Left hindlimb (tissue), 1 donor: ENCODE data around the gene COMMD10.

ENCODE experiments used
- DNase-seq: peaks from one replicate; pipeline ENCODE4 v3.0.0-alpha.2; 2018

Gene COMMD10

GRCh38 chr5:116225281-116225922 lies 140.6 kb downstream of the COMMD10 start:
- no peak for DNase-seq

GRCh38 chr5:116229131-116229689 lies 144.4 kb downstream of the COMMD10 start:
- DNase-seq = no peak

DNA sequence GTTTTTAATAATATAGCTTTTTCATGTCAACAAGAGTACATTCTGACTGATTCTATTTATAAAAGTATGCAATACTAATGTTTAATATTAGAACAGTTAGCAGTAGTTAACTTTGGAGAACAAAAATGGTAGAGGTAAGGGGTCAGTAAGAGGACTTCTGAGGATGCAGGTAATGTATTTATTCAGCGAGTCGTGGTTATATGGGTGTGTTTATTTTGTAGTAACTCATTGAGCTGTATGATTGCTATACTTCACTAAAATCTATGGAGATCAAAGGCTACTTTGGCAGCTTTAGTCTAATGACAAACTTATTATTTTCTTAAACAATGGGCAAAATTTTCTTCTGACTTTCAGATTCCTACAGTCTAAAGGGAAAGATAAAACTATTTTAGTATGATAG lies 146.5 kb downstream of the COMMD10 start:
- DNase-seq = no peak

DNA sequence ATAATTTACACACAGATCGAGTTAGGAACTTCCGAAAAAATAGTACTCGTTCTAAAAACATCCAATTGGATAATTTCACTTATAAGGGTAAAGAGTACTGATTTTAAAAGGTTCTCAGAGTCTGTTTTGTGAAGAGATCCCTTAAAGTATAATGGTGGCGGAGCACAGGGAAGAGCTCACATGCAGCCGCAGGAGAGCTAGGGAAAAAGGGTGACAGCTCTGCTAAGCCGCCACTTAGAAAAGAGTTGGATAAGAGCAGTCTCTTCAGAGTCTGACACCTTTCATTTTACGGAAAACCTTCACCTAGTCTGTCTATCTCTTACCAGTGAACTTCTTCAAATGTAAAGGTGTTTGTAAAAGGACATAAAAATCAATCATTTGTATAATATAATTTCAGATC lies 149.9 kb downstream of the COMMD10 start:
- no peak for DNase-seq

DNA sequence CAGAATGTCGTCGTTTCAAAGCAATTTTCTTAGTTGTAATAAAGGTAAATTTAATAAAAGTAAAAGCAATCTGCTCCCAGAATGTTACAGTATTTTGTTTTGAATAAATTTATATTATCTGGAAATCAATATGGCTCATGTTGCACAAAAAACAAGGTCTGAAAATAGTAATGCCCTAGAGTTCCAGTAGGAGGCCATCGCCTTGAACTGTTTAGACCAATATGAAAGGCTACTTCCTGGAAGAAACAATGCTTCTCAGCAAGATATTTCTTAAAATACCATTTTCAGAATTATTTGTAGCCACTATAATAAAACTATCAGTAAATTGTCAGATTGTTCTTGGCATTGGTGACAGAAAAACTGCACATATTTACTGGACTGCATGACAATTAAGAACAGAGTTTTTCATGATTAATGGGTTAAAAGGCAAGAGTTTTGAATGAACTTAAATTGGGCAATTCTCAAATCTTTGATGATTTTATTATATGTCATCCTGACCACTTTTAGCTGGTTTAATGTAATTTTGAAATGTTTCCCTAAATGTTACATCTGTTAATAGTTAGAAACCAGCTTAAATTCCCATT lies 153.2 kb downstream of the COMMD10 start:
- no peak for DNase-seq

DNA sequence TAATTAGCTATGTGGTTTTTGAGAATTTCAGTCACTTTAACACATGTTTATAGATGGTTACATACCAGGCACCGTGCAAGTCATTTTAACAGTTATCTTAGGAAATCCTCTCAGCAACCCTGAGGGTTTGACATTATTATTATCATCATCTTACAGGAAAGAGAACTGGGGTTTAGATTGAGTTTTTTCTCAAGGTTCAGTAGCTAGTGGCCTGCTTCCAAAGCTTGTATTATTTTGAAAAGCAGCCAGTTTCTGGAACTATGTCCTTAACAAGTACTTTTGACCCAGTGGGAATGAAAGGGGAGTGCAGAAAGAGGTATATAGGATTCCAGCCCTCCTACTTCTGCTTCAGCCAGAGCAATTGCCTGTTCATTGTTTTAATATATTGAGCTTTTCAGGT lies 157.5 kb downstream of the COMMD10 start:
- DNase-seq = no peak

- no peak for DNase-seq
These were observed 163.6 kb downstream of the COMMD10 start for GRCh38 chr5:116248432-116248831.

GRCh38 chr5:116249648-116250047 lies 164.8 kb downstream of the COMMD10 start:
- DNase-seq = no peak

- DNase-seq = no peak
These were observed 171.9 kb downstream of the COMMD10 start for GRCh38 chr5:116256717-116257116.

GRCh38 chr5:116265471-116265870 lies 180.6 kb downstream of the COMMD10 start:
- DNase-seq = no peak

DNA sequence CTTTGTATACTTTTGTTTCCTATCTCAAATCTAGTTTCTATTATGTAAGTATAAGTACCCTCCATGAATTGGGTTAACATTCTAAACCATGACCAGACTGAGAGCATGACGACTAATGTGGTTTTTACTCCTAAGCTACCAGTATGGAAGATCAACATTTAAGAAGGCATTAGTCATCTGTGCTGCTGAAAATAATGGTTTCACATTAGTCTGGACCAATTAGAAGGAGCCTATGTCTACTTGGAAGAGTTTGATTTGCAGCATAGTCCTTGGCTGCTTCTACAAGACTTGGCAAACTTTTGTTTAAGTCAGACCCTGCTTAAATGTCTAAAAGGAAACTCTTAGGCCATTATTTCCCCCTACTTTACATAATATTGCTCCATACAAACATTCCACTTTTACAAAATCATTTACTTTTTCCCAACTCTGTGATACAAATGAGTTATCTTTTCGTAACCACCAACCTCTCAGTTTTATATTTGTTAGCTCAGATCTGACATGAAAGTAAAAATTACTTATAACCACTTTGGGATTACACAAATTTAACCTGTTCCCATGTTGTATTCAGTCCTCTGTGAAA lies 186.7 kb downstream of the COMMD10 start:
- DNase-seq = no peak

DNA sequence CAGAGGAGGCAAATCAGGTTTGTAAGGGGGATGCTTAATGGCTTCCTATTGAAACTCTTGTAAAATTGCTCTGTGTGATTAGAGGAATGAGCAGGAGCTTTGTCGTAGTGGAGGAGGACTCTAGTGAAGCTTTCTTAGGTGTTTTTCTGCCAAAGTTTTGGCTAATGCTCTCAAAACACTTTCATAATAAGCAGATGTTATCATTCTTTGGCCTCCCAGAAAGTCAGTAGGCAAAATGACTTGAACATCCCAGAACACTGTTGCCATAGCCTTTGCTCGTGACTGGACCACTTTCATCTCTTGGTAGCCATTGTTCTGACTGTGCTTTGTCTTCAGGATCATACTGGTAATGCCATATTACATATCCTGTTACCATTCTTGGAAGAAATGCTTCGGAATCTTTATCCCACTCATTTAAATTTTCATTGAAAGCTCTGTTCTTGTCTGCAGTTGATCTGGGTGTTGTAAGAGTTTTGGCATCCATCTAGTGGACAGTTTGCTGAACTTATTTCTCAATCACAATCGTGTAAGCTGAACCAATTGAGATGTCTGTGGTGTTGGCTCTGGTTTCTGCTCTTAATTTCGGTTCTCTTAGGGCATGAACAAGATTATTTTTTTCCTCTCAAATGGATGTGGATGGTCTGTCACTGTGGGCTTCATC lies 187.6 kb downstream of the COMMD10 start:
- no peak for DNase-seq

DNA sequence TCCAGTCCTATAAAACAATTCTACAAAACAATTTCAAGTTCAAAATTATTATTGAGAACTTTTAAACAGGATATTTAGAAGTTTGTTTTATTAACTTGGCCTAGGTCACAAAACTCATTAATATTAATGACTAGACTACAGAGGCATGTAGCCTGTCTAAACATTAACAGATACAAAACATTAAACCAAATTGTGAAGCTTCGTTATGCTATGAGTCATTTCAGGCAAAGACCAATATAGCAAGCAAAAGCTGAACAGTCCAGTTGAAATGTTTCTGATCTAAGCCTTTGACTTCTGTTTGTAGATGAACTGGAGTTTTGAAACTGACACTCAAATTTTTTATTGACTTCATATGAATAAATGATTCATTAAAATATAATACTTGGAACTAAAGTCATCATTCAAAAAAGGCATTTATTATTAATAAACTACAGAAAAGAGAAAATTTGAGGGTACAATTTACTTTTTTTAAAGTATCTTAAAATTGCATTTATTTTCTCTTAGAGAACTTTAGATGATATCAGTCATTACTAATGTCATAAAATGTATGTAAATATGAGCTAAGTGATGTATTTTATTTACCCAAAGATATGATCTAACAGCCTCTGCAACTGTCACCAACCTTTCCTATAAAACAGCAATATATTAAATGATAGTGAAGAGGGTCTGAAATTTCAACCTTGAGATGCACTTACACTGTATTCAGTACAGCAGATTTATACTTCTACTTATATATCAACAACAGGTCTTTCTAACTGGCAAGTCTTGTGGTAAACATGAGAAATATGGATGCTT lies 188.8 kb downstream of the COMMD10 start:
- DNase-seq = no peak

DNA sequence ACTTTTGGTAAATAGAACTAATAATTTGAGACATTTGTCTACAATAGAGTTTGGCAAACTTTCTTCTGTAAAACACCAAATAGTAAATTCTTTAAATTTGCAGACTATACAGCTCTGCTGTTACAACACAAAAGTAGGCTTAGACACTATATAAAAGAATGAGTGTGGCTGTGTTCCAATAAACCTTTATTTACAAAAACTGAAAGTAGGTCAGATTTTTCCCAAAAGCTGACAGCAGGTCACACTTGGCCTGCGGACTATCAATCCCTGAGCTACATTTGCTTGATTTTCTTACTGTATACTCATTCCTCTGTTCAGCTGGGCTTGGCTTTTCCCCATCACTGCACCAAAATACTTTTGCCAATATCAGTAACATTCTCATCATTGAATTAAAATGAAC lies 189.4 kb downstream of the COMMD10 start:
- DNase-seq = no peak

- no peak for DNase-seq
These were observed 190.5 kb downstream of the COMMD10 start for GRCh38 chr5:116275282-116275681.

DNA sequence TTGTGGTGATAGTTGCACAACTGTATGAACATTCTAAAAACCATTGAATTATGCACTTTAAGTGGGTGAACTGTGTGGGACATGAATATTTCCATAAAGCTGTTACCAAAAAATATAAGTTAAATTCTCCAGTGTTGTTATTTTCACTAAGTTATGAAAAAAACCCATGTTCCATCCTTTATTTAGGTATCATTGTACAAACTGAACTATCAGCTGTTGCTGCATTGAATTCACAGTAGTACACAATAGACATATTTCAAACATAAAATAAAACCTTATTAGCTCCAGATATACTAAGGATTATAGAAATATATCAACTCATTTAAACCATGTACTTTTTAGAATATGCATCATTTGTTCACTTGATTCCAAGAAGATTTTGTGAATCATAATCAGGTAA lies 192.1 kb downstream of the COMMD10 start:
- no peak for DNase-seq

DNA sequence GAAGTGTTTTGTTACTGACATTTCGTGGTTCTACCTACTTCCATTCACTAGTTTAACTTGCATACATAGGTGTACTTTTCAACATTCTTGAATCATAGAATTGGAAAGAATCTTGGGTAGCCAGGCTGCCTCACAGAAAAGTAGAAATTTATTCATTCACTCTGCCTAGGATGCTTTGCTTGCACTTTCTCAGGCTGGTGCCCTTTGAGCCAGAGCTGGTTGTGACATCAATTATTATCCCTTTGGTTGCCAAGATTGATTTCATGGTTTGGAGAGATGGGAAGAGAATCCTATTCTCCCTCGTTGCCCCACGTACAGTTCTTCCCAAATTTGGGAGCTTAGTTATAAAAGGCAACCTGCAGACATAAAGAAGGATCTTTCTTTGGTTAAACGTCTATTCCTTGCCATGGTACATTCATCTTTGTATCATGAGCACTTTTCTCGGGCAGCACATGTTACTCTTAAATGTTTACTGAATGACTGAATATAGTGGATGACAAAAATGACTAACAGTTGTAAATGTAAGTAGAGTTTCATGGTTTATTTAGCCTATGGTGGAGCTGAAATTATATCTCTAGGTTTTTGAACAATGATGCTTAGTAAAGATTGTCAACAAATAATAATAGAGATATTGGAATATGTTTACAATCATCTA lies 195.5 kb downstream of the COMMD10 start:
- no peak for DNase-seq

DNA sequence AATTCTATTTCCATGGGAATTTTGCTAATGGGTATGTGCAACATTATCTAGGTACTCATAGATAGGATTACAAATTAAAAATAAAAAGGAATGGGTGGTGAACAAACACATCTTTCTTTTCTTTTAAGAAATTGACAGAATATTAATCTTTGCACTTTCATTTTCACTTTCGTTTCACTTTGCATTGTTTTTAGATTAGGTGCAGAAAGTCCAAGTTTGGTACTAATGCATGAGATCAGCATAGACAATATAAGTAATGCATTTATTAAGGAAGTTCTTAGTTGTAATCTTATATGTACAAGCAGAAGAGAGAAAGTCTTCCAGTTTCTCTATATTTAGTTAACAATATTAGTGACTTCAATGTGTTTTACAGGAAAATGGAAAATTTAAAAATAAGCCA lies 196.5 kb downstream of the COMMD10 start:
- no peak for DNase-seq

- no peak for DNase-seq
These were observed 203.7 kb downstream of the COMMD10 start for GRCh38 chr5:116288524-116288923.

DNA sequence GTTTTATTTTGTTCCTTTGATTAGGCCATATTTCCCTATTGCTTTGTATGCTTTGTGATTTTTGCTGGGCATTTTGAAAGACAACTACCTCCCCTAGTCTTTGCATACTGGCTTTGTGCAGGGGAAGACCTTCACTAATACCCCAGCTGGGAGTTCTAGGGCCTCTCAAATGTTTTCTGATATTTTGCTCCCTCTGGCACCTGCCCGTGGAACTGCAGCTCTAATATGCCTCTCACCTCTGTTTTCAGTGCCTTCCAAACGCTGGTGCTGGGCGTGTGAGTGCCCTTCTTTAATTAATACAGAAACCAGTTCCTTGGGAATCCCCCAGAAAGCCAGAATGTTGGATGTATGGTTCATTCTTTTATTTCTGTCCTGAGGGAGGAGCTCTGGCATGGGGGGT lies 204.5 kb downstream of the COMMD10 start:
- DNase-seq = no peak

DNA sequence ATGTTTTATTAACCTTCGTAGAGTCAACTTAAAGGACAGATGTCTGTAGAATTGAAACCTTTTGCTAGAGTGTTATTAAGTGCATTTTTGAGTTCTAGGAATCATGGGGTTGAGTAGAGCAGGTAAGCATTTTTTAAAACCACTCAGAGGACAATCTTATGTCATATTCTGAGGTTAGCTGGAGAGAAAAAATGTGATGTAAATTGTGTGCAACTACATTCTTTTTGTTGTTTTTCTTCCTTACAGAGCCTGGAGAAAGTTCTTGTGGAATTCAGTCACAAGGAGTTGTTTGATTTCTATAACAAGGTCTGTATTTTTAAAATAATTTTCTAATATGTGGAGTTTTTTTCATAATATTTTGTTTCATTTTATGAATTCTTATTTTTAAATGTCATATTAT lies 206.4 kb downstream of the COMMD10 start:
- no peak for DNase-seq

GRCh38 chr5:116292321-116292720 lies 207.5 kb downstream of the COMMD10 start:
- DNase-seq = no peak
